NCI-H510A treated with DMSO at 0.1 percent for 48 hours (cell line): ENCODE measurements around the gene CD47.

Experiments used
- DNase-seq: peaks from one replicate; lab custom pipeline; 2025; lab: John Stamatoyannopoulos, UW

The CD47 gene

GRCh38 chr3:108053067-108053466, 37.8 kb downstream of the CD47 start:
- DNase-seq: no peak

DNA sequence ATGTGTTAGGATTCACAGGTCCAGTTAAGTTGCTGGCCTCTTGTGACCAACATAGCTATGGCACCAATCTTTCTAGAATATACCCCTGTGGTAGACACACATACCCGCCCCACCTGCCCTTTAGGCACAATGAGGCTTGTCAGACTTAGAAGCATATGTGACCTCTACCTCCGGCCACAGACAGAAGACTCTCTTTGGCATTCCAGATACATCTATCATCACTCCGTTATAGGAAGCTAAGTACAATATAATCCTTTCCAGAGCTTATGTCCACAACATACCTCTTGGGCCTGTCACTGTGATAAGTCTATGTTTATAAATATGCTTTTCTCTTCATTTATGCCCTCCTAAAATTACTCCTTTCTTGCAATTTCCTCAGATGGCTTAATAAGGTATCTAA, 39.8 kb downstream of the CD47 start:
- DNase-seq: no peak

DNA sequence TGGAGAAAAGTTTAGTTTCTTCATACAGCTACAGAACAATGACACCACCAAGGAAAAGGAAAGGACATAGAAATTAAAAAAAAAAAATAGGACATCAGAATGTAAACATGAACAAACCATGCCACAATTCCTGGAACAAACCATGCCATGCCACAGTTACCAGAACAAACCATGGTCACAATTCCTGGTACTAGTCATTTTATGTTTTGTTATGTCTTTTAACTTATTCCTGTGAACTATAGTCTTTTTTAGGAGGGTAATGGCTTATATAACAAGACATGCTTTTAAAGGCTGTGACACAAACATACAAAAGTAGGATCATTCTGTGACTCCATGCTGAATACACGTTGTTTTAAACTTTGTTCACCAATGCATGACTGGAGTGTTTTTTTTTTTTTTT, 42.8 kb downstream of the CD47 start:
- no peak for DNase-seq

DNA sequence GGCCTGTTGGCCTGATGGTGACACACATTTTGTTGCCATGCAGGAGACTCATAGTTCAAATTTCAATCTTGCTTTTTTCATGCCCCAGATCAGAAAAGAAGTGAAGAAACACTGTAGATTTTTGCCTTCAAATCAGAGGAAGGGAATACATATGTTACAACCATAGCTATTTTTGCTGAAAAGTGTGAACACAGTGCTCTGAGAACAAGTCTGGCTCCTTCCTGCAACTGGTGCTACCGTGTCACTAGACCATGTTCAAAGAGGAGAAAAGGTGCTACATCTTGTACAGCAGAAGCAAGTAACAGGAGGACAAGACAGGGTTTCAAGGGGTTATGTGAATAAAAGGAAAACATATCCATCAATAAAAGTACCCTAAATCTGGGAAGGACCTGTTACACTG, 44.6 kb downstream of the CD47 start:
- no peak for DNase-seq

DNA sequence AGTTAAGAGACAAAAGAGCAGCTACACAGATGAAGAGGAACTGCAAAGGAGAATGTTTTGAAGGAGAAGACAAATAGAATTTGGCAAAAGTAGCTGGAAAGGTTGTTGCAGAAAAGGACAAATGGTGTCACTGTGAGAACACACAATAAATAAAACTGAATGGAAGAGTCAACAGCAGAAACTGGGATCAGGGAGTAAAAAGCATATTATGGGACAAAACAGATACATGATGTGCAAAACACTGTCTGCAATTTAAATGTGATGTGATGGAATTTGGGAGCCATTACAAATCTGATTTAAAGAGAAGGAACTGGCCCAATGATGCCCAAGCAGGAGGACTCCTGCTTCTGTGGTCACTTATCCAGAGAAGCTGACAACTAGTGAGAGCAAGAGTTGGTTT, 46.1 kb downstream of the CD47 start:
- DNase-seq: no peak

- DNase-seq: no peak
Measured at GRCh38 chr3:108042300-108042699, 48.5 kb downstream of the CD47 start.

DNA sequence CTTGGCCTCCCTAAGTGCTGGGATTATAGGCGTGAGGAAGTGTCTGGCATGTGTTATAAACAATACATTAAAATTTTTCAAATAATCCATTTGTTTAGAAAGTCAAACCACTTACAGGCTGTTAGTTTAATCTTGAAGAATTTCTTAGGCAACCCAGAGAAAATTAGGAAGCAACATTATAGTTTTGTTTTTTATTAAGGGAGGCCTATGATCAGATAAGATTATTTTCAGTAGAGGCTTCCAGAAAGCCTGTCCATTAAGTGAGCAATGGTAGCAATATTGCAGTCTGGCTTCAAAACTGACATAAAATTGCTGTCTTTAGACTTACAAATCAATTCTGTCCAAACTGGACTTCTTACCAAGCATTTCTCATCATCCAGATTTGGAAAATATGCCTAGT, 49.6 kb downstream of the CD47 start:
- DNase-seq: no peak

DNA sequence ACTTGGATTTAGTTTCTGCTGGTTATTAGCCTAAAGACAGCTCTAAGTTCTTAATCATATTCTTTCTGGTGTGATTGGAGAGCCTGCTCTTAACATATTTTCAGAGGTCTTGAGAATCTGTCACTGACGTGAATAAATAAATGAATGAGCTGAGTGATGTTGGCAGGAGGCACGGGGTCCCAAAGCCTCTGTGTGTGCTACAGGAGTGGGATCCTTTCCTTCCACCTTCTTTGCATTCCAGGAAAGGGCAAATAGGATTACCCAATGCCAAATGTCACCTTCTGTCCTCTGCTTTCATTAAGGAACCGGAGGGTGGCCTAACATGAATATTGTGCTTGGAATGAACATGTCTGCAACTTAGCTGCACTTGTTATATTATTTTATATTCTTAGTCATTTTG, 53.1 kb downstream of the CD47 start:
- no peak for DNase-seq

DNA sequence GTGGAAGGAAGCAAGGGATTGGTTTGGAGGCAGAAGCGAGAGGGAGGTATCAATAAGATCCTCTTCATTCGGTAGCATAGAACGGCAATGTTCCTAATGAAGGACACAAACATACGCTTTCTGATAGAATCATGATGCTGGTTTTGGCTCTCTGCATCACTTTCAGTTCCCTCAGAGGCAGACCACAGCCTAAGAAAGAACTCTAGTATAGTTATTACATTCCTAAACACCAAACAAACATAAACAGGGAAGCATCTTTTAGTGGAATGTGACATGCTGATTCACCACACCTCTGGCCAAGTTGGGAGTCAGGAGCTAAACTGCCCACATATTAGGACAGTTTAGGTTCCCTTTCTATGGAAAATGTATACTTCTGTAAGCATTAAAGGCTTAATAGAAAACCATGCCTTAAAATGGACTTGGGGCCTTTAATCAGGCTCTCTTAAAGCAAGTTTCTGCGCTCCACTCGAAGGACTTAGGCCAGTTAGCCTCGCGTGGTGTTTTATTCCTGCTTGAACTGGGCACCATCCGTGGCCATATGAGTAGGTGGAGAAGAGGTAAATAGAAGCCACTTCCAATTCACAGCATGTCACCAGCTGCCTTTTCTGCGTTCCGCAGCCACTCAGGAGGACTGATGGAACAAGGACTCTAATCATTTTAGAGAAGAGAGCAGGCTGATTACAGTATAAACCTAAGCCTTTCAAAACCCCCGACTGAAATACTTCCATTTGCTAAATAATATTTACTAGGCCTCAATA, 53.7 kb downstream of the CD47 start:
- peak; percentile 2 for DNase-seq

DNA sequence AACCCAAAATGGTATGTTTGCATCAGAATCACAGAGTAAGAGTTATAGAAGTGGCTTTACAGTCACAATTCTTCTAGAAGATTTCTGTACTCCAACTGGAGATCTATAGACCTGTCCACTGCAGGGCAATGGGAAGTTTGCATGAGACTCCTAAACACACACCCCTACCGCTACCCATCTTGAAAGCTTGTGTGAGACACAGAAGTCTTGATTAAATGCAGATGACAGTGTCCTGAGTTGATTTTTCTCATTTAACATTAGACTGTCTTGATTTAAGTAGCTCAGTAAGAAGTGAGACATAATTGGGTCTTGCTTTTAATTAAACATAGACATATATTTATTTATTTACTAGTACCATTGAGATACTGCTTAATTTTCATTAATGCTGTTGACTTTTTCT, 54.4 kb downstream of the CD47 start:
- no peak for DNase-seq

GRCh38 chr3:108035751-108036150, 55.1 kb downstream of the CD47 start:
- no peak for DNase-seq

- DNase-seq: no peak
Measured at GRCh38 chr3:108031895-108032294, 58.9 kb downstream of the CD47 start.

DNA sequence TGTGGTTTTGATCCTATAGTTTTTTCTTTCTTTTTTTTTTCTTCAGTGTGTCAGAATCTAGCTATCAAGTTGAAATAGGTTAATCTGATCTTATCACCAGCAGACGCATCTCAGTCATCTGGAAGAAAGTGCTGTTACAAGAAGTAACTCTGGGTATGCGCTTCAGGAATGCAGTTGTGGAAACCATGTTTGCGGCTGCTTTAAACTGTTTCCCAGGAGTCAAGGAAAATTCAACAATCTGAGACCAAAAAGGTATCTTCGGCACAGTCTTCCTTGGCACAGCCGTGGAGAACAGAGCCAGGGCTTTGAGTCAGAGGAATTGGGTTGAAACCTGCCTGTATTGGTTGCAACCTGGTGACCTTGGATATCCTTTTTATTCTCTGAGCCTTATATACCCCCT, 59.9 kb downstream of the CD47 start:
- no peak for DNase-seq

GRCh38 chr3:108029466-108029865, 61.4 kb downstream of the CD47 start:
- no peak for DNase-seq

DNA sequence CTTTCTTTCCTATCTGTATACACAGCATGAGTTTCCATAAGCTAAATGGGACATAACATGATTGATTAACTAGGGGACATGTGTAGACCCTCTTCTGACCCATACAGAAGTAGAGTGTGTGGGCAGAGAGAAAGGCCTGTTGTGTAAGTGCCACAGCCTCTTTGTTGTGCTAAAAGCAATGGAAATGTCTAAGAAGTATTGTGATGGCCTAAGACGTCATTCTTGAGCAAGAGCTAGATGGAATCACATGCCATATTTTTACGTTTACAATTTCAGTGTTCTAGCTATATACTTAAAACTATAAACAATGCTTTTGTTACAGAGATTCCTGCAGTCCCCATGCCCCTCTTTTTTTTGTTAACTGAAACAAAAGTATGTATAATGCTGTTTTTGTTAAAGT, 61.9 kb downstream of the CD47 start:
- no peak for DNase-seq

- DNase-seq: no peak
Measured at GRCh38 chr3:108025177-108025576, 65.7 kb downstream of the CD47 start.

- no peak for DNase-seq
Measured at GRCh38 chr3:108024146-108024850, 66.5 kb downstream of the CD47 start.

DNA sequence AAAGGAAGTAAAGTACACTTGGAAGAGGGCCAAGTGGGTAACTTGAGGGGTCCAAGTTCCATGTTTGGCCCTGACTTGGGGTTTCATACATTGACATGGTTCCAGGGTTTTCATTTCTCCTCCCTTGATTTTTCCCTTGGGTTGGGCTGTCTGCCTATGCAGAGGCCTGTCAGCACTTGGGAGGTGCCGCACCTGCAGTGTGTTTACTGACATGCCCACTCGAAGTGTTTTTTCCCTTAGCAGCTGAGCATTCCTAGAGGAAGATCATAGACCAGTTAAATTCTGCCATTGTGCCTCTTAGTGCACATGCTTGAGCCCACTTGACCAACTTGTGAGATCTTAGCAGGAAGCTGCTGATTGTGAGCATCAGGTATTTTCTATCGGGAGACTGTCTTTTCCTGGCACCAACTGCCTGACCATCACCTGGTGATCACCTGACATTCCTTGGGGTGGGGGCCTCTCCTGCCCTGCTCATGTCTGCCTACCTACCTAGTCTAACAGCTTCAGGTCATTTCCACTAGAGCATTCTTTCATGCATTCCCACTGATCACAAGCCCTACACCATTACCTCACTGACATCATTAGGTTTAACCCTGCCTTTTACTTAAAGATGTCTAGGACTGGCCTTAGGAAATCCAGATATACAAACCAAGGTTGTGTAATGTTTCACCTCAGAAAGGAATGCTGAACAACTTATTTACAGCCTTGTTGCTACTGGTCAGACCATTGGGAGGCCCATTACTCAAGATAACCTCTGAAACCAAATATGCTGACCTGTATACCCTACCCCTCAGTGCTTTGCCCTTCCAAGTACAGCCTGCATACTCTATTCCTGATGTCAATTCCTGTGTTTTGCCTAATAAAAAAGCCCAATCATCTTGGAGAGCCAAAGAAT, 68.3 kb downstream of the CD47 start:
- DNase-seq: peak; percentile 49

GRCh38 chr3:108021533-108021932, 69.3 kb downstream of the CD47 start:
- DNase-seq: no peak

DNA sequence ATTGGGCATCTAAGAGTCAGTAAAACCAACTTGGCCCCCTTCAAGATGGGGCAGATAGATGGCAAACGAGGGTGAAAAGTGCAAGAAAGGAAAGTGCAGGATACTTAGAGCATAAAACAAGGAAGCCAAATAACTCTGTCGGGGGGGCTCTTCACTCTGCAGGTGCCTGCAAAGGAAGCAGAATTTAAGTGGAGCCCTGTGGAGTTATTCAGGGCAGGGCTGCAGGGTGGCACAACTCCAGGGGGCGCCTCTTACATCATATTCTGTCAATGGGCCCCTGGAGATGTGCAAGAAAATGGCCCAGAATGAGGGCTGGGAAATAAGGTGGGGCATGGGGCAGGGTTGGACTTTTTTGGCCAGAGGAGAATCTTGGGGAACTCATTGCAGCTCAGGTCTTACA, 69.7 kb downstream of the CD47 start:
- no peak for DNase-seq

- DNase-seq: no peak
Measured at GRCh38 chr3:108018552-108018951, 72.3 kb downstream of the CD47 start.

- DNase-seq: no peak
Measured at GRCh38 chr3:108017587-108017986, 73.2 kb downstream of the CD47 start.

GRCh38 chr3:108014943-108015342, 75.9 kb downstream of the CD47 start:
- DNase-seq: no peak
